Stimulated activated CD8-positive, alpha-beta memory T cell treated with anti-CD3 and anti-CD28 coated beads, Interleukin-4, amount 100 ng/mL, for 48 hours (primary cell): ENCODE measurements around the gene PHLDA1.
"Not testable (repeated sequence)": the region's sequence is repeated elsewhere in the genome, so short reads cannot be mapped to it uniquely, and the experiment has no call there.

Source experiments
- DNase-seq: peaks from one replicate; pipeline ENCODE4 v3.0.0-alpha.2; 2020

The PHLDA1 gene

DNA sequence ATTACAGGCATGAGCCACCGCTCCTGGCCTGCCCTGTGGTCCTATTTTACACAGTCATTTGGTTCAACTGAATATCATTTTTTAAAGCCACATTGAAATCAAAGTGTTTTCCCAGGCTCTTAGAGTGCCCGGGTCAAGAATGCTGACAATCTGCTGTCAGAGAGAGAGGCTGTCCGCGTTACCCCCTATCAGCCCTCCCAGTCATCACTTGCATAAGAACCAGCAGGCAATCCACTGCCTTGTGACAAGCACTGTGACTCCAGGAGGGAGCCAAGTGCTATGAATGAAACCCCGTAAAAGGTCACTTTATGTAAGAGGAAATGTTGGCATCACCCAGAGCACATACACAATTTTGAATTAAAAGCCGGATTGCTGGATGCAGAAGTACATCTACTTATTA lies 13.5 kb downstream of the PHLDA1 start:
- no peak for DNase-seq

DNA sequence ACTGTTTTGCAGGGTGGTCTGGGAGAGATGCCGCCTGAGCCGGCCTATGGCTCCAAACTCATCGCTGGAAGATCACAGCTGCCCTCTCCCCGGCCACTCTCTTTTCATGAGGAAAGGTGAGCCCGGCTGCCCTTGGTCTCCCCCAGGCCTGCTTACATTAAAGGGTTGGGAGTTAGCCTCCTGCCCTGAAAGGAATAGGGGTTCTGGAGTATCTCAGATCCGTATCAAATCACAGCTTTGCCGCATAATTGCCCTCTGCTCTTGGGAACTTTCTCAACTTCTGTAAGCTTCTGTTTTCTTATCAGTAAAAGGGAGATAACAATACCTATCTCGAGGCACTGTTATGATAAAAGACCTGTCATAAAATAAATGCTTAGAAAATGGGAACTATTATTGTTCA lies 17.6 kb downstream of the PHLDA1 start:
- no peak for DNase-seq

DNA sequence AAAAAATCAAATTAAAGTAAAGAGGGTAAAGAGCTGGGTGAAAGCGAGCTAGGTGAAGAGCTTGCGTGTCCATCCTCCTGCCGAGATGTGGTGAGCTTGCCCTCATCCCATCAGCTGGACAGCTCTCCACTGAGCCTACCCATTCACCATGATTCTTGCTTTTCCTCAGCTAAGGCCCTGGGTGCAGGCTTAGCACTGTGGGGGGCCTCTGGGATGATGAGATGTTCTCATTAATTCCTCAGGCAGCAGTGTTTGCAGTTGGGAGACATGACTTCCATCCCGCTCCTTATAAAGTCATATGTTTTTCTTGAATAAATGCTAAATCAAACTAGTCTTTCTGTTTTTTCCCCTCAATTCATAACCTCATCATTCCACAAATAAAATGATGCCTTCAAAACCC lies 18.0 kb downstream of the PHLDA1 start:
- no peak for DNase-seq

- DNase-seq = no peak
These were observed 18.9 kb downstream of the PHLDA1 start for GRCh38 chr12:76012644-76013043.

- no peak for DNase-seq
These were observed 20.7 kb downstream of the PHLDA1 start for GRCh38 chr12:76010732-76011458.

GRCh38 chr12:76008428-76008827 lies 23.1 kb downstream of the PHLDA1 start:
- no peak for DNase-seq

GRCh38 chr12:76007640-76008039 lies 23.9 kb downstream of the PHLDA1 start:
- no peak for DNase-seq

DNA sequence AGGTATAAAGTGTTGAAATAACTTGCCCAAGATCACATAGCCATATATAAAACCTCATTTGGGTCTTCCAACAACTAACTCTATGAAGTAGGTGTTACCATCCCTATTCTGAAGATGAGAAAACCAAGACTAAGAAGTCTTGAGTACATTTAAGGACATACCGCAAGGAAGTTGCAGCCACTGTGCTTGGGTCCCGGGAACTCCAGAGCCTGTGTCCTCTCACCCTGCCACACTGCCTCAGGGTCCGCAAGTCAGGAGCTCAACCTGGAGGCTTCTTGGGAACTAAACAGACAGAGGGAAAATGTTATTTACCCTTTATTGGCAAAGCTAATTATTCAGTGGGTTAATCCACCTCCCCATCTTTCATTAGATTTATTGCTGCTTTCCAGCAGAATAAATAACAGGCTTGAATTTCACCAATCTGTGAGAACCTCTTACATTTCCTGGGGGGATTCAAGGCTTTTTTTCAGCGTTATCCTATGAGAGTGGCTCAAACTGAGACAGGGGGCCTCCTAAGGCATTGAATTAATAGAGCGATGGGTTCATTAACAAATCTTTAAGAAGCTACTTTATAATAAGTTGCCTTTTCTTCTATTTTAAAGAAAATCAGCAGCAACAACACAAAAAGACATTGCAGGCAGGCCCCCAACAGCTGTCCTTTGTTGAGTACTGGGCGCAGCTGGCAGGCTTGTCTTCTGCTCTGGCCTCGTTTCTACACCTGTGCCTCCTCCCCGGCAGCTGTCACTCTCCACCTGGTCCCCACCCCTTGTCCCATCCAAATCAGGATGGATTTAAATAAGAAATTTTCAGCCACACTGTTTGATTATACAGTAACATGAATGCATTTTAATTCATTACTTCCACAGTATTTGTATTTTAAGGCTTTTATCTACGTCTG lies 25.3 kb downstream of the PHLDA1 start:
- DNase-seq = no peak

DNA sequence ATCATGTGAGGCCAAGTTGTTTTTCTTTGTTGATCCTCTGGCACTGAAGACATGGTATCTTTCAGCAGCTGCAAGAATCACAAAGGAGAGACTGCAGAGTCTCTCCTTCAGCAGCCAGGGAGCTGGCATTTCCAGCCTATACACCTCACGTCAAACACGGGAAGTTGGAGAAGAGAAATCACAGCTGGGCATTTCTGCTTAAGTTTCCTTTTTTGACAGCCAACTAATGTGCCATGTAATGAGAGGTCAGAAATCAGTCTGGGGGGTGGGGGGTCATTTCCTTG lies 28.3 kb downstream of the PHLDA1 start:
- no peak for DNase-seq

DNA sequence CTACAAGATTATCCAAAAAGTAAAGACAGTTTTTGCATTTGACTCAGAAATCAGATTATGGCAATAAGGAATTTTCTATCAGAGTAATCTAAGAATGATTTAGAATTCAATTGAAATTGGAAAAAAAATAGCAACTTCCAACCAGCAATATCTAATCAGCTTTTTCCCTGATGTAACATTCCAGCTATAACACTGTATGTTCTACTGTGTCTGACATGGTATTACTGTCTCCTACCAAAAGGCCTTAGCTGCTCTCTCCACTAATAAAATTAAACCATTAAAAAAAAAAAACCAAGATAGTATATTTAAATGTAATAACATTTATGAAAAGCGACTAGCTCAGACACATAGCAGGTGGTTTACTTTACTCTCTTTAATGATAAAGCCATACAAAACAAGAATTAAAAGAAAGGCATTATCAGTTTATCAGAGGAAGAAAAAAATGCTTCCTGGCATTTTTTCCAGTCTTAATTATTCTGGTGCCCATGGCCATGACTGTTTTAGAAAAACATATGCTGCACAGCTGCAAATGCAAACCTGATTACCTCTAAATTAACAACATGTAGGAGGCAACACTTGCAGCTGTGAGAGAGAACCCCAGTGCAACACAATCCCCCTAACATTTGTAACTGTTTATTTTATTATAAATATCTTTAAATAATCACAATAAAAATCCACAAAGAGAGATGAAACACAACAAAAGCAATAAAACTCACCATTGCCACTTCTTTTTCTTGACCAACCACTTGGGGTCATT lies 28.8 kb downstream of the PHLDA1 start:
- no peak for DNase-seq

GRCh38 chr12:75998292-75999063 lies 33.1 kb downstream of the PHLDA1 start:
- no peak for DNase-seq

GRCh38 chr12:75997658-75998057 lies 33.9 kb downstream of the PHLDA1 start:
- DNase-seq = no peak

DNA sequence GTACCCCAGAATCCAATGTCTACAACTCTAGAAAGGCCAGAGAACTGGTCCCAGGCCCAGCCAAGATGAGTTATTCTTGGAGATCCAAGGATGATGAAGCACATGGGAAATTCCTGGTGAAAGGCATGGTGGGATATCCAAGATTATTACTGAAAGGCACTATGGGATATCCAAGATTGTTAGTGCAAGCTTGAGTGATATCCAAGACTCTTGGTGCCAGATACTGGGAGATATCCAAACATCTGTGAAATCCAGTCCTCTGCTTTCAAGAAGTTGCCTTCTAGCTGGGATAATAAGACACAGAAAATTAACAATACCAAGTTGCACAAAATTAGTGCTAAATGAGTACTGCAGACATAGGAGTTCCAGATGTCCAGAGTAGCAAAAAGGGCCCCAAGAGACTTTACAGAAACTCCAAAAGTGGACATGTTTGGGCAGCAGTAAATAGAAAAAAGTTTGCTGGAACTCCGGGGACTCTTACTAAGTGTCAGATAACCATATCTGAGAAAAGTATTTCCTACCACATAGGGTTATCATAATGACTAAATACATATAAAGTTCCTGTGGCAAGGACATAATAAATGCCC lies 34.6 kb downstream of the PHLDA1 start:
- no peak for DNase-seq

GRCh38 chr12:75995691-75996090 lies 35.9 kb downstream of the PHLDA1 start:
- no peak for DNase-seq

- DNase-seq = no peak
These were observed 37.4 kb downstream of the PHLDA1 start for GRCh38 chr12:75994069-75994740.

- no peak for DNase-seq
These were observed 39.8 kb downstream of the PHLDA1 start for GRCh38 chr12:75991753-75992152.

DNA sequence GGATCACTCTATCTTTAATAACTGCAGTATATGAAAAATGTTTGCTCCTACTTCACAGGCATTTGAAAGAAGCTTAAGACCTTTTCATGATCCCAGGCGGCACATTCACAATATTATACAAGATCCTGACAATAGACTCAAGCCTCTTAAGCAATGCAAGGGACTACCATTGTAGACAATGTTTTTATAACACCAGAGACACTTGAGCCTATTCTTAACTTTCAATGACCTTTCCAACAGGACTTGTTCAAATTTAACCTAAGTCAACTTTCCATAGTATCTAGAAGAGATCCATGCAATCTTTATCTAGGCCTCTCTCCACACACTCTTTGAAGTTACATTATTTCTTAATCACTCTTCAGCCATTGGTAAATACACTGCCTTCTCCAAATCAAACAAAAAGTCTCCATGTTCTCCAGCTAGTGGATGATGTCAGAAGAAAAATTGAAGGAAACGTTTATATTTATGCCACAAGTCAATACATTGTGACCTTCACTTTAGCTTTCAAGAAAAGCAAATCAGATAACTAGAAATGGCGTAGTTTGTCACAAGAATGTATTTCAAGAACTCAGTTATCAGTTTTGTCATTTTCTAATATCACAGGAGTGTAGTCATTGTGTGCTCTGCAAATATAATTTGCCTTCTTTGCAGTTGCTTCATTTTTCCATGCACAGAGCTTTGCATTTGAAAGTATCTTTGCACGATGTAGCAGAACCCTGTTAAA lies 41.2 kb downstream of the PHLDA1 start:
- no peak for DNase-seq

DNA sequence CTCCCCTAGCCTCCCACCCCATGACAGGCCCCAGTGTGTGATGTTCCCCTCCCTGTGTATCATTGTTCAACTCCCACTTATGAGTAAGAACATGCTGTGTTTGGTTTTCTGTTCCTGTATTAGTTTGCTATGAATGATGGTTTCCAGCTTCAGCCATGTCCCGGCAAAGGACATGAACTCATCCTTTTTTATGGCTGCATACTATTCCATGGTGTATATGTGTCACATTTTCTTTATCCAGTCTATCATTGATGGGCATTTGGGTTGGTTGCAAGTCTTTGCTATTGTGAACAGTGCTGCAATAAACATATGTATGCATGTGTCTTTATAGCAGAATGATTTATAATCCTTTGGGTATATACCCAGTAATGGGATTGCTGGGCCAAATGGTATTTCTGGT lies 43.9 kb downstream of the PHLDA1 start:
- DNase-seq = not testable (repeated sequence)

DNA sequence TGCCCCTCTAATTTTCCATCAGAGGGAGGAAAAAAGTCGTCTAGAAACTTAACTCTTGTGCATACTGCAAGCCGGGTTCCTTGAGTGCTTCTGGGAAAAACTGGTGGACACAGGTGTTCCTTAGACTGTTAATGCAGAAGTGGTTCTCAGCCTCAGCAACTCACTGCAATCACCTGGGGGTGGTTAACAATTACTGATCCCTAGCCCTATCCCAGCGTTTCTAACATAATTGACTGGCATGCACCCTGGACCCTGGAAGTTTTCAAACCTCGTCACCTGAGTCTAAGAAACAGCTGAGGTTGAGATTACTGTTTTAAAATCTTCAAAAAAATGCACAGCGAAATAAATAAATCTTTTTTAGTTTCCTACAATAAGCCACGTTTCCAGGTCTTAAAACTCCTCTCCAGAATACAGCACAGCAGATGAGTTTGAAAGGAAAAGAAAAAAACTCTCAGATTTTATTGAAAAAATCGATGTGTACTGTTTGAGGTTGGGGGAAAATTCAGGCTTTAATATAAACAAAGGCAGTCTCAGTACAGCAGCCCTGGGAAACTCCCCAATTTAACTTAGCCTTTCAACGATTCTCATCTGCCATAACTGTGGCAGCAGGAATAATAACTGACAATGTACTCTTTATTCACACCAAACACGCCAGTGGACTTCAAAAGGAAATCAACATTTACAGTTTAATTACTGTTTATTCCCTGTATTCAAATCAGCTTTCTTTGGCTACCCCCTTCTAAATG lies 45.4 kb downstream of the PHLDA1 start:
- no peak for DNase-seq

DNA sequence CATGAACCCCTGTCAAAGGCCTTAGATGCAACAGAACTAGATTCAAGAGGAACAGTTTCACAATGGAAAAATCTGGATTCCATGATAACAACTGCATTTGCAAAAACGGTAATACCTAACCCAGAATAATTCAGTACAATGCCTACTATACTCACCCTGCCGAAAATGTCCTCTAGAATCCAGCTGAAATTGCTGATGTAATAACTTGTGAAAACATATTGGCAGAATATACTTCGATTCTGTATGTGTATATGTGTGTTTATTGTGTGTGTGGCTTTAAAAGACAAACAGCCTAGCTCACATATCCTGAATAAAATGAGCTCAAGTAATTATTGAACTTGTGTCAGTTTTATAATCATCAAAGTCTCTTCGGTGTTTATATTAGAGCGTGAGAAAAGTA lies 46.0 kb downstream of the PHLDA1 start:
- DNase-seq = no peak
